Thoracic aorta (tissue), 2 donors: ENCODE data around the gene JCHAIN. TPM values are rescaled to one million over a fixed set of nuclear protein-coding genes. Genes with fewer than 3 reads are reported as not detected.

Source experiments
- ATAC-seq: fragments of 150-250 bp; one replicate; pipeline ENCODE4 v1.8.0; 2017; ENCODE audit warnings: low read depth; ENCODE audit not compliant: insufficient number of reproducible peaks, low FRiP score
- DNase-seq: peaks from one replicate; pipeline ENCODE4 v3.0.0-alpha.2; 2020; ENCODE audit warnings: low spot score
- H3K27ac ChIP-seq, 2 donors: fragments of 200-600 bp; sonication (generic); 1 replicate in 1 of 2; 2 replicates in 1 of 2; pipeline ENCODE4 v1.5.1; 2016; ENCODE audit warnings: mild to moderate bottlenecking in 2 of 2, moderate library complexity in 2 of 2
- H3K27me3 ChIP-seq: fragments of 200-600 bp; sonication (generic); replicated peaks from 2 replicates; pipeline ENCODE4 v1.6.0; 2016; ENCODE audit warnings: mild to moderate bottlenecking; ENCODE audit not compliant: insufficient read depth
- H3K36me3 ChIP-seq: fragments of 200-600 bp; sonication (generic); one replicate; pipeline ENCODE4 v1.5.1; 2016
- H3K4me1 ChIP-seq, 2 donors: fragments of 200-600 bp; sonication (generic); 1 replicate in 1 of 2; 2 replicates in 1 of 2; pipeline versions ENCODE4 v1.5.1 to v1.6.0; 2016; ENCODE audit warnings: low read depth in 2 of 2, mild to moderate bottlenecking in 1 of 2; ENCODE audit not compliant: control insufficient read depth in 1 of 2
- H3K4me3 ChIP-seq: fragments of 200-600 bp; sonication (generic); 2 replicates; pipeline ENCODE4 v1.5.1; 2016; ENCODE audit warnings: mild to moderate bottlenecking
- H3K9me3 ChIP-seq: fragments of 200-600 bp; sonication (generic); 2 replicates; pipeline ENCODE4 v1.5.1; 2016
- CTCF ChIP-seq: fragments of 200-600 bp; sonication (generic); IDR thresholded peaks from one replicate; pipeline ENCODE4 v1.5.1; 2019; ENCODE audit warnings: antibody characterized with exemption
- total RNA-seq, 2 donors: library from RNA; depleted of rRNA; stranded (reverse); fragments of >200 nt; gene quantifications; one replicate each; pipeline versions ENCODE4 v1.1.0 to v1.2.3, GENCODE V29; 2016

The JCHAIN gene
- total RNA-seq, 2 donors from 2014 or later, result 1.6 to 7.9 TPM

- no peak for ATAC-seq
- no peak for DNase-seq
- Histone ChIP-seq H3K9me3 (no peaks in the 10 kb centered on the region), H3K27me3 (no peaks in the 10 kb centered on the region), H3K36me3 (no peaks in the 10 kb centered on the region), H3K4me1 (peaks cover 0 to 5% of the 10 kb centered on the region in 2 donors), H3K27ac (no peak overlapping the region), H3K4me3 (no peak overlapping the region)
- TF ChIP-seq CTCF, result no peak
These were observed 59.8 kb downstream of the JCHAIN start for GRCh38 chr4:70606459-70606858.

Other genes starting within 250 kb of the JCHAIN start
- not detected for gene MUC7, start 194.3 kb downstream of the JCHAIN start, total RNA-seq
- gene AMTN, start 147.9 kb downstream of the JCHAIN start, total RNA-seq, result not detected
- gene AMBN, start 74.3 kb downstream of the JCHAIN start, total RNA-seq, result not detected
- not detected for gene ENAM, start 37.8 kb downstream of the JCHAIN start, total RNA-seq
- gene UTP3, start 22.0 kb upstream of the JCHAIN start, total RNA-seq, result 10 to 100 TPM; 15.2 to 32.6 TPM
- 10 to 100 TPM; 72.7 to 100.0 TPM for gene RUFY3, start 55.5 kb upstream of the JCHAIN start, total RNA-seq
- 10 to 100 TPM; 46.2 to 64.5 TPM for gene GRSF1, start 173.4 kb upstream of the JCHAIN start, total RNA-seq
- gene MOB1B, start 235.9 kb upstream of the JCHAIN start, total RNA-seq, result 10 to 100 TPM; 17.7 to 26.0 TPM